ENCODE measurements around the gene CTIF.

DNA sequence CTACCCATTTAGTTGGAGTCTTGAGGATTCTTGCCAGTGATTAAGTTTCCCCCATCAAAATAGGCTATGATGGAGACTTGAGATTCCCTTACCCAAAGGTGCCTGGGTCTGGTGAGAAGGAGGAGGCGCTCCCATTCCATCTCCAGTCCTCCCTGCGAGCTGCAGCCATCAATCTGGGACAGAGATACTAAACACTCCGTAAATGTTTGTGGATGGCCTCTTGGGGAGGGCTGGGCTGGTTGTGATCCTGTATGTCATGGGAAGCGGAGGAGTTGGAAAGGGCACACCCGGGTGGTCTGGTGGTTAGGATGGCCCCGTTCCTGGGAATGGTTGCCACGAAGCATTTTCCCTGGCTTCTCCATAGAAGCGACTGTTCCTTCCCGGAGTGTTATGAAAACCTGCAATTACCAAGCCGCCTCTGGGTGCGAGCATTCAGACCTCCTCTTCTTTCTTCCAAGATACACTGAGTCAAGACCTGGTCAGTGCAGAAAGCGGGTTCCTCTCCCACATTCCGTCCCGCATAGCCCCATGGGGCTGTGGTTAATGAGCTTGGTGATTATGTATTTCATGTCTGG, 196.9 kb downstream of the CTIF start:
- TF ChIP-seq, protein P1, sequence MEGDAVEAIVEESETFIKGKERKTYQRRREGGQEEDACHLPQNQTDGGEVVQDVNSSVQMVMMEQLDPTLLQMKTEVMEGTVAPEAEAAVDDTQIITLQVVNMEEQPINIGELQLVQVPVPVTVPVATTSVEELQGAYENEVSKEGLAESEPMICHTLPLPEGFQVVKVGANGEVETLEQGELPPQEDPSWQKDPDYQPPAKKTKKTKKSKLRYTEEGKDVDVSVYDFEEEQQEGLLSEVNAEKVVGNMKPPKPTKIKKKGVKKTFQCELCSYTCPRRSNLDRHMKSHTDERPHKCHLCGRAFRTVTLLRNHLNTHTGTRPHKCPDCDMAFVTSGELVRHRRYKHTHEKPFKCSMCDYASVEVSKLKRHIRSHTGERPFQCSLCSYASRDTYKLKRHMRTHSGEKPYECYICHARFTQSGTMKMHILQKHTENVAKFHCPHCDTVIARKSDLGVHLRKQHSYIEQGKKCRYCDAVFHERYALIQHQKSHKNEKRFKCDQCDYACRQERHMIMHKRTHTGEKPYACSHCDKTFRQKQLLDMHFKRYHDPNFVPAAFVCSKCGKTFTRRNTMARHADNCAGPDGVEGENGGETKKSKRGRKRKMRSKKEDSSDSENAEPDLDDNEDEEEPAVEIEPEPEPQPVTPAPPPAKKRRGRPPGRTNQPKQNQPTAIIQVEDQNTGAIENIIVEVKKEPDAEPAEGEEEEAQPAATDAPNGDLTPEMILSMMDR (IDR thresholded peaks at IDR 0.05) = no peak
- TF ChIP-seq POLR2A (IDR thresholded peaks at IDR 0.05) = no peak
- TF ChIP-seq EP300 (IDR thresholded peaks at IDR 0.05) = no peak
